Astrocyte of the spinal cord (primary cell): ENCODE results near the gene CAPN9.

Experiments used
- DNase-seq: peaks from one replicate; pipeline ENCODE4 v3.0.0; 2011; ENCODE audit warnings: low read depth, low spot score
- H3K4me3 ChIP-seq: 2 replicates; pipeline ENCODE4 v1.5.1; 2011; ENCODE audit warnings: low read depth, mild to moderate bottlenecking, low read length, moderate library complexity
- in situ Hi-C: cut with HindIII; loops from 2 replicates; pipeline ENCODE4 v1.10.0; 2017; ENCODE audit warnings: low sequenced_read_pairs
- TF ChIP-seq, protein P1 (sequence below): IDR thresholded peaks from 2 replicates; pipeline ENCODE4 v1.5.1; 2012; ENCODE audit warnings: low read depth, mild to moderate bottlenecking, low read length, inconsistent platforms

Gene CAPN9

DNA sequence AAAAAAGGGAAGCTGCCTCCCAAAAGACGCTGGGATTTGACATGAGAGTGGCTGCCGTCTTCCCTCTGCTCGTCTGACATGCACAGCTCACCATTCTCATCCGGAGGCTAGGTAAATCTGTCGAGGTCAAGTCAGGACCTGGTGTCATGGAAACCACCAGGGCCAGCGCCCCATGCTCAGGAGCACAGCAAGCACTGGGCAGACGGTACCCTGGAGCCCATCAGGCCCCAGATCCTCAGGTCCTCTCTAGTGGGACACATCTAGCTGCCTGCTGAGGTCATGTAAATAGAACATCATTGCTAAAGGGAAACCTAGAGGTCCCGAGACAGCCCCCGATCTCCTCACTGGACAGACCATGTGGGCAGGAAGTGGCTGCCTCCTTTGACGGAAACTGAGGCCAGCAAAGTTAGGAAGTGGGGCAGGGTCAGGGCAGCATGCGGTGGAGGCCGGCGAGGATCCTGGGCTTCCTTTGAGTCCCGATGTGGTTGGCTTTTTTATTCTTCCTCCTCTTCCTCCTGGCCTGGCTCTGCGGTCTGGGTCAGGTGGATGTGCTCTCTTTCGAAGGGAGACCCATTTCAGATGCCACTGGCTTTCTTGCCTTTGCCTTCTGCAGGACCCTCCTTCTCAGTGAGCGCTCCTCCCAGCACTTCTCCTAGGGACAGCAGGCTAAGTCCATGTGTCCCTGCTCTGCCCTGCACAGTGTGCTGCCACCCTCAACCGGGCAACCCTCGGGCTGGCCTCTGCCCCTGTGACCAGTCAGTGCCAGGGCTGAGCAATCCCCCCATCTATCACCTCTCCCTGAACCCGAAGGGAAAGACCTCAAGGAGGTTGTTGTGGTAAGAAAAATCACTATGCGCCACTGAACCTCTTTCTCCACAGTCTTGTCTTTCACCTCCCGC is 39.2 kb upstream of the CAPN9 start:
- in situ Hi-C loops, result no loop called here
- no peak for DNase-seq
- H3K4me3 ChIP-seq, result no peak overlapping the region
- TF ChIP-seq, protein P1, sequence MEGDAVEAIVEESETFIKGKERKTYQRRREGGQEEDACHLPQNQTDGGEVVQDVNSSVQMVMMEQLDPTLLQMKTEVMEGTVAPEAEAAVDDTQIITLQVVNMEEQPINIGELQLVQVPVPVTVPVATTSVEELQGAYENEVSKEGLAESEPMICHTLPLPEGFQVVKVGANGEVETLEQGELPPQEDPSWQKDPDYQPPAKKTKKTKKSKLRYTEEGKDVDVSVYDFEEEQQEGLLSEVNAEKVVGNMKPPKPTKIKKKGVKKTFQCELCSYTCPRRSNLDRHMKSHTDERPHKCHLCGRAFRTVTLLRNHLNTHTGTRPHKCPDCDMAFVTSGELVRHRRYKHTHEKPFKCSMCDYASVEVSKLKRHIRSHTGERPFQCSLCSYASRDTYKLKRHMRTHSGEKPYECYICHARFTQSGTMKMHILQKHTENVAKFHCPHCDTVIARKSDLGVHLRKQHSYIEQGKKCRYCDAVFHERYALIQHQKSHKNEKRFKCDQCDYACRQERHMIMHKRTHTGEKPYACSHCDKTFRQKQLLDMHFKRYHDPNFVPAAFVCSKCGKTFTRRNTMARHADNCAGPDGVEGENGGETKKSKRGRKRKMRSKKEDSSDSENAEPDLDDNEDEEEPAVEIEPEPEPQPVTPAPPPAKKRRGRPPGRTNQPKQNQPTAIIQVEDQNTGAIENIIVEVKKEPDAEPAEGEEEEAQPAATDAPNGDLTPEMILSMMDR, result no peak

DNA sequence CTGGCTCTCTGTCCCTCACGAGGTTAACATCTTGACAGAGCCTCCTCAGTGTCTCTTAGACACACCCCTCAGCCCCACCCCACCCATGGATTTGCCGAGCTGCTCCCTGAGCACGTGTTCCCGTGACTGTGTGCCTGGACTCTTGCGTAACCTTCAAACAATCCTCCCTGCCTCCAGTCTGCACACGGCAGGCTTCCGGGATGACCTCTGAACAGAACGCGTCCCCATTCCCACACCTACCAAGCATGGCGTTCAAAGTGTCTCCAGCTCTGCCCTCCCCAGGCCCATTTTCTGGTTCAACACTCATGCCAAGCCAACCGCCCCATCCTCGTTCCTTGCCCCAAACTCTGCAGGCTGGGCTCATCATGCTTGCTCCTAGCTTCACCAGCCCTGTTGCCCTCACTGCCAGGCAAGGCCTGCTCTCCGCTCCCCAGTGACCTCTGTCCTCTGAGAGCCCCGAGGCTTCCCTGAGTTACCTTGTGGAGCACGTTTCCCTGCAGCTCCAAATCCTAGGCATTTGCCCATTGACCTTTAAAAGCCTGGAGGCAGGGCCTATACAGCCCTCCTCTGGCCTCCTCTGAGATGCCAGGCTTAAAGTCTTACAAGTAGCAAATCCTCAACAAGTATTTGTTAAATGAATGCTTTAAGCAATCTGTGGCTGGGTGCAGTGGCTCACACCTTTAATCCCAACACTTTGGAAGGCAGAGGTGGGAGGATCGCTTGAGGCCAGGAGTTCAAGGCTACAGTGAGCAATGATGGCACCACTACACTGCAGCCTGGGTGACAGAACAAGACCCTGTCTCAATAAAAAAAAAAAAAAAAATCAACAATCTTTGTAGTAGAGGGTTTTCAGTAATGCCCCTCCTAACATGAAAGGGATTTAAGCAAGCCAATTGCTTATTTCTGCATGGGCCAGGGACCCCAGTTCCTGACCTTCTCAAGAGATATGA is 38.3 kb upstream of the CAPN9 start:
- DNase-seq, result no peak
- in situ Hi-C loops, result no loop called here
- H3K4me3 ChIP-seq, result no peak overlapping the region
- TF ChIP-seq, protein P1, result no peak

DNA sequence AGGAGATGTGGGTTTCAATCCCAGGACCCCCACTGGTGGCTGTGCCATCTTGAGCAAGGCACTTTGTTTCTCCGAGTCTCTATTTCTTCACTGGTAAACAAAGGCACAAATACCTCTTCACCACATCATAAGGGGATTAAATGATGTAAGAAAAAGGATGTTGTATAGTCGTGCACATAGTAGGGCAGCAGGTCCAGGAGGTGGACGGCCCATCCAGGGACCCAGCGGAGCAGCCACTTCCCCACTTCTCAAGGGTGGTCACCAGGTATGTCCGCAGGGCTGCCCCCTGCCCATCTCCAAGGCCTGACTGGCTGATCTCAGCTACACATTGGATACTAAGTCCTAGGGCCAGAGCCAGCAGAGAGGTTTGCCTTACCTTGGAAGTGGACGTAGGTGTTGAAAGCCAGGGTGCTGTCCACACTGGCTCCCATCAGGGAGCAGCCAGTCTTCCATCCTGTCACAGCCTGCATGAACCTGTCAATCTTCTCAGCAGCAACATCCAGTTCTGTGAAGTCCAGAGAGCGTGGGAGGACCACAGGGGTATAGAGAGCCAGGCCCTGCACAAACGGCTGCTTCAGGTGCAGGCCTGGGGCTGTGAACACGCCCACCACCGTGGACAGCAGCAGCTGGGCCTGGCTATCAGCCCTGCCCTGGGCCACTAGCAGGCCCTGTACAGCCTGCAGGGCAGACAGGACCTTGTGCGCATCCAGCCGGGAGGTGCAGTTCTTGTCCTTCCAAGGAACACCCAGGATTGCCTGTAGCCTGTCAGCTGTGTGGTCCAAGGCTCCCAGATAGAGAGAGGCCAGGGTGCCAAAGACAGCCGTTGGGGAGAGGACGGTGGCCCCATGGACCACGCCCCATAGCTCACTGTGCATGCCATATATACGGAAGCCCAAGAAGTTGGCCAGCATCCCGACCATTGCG is 37.3 kb upstream of the CAPN9 start:
- DNase-seq, result no peak
- TF ChIP-seq, protein P1, result no peak
- in situ Hi-C loops, result no loop called here
- H3K4me3 ChIP-seq, result no peak overlapping the region

DNA sequence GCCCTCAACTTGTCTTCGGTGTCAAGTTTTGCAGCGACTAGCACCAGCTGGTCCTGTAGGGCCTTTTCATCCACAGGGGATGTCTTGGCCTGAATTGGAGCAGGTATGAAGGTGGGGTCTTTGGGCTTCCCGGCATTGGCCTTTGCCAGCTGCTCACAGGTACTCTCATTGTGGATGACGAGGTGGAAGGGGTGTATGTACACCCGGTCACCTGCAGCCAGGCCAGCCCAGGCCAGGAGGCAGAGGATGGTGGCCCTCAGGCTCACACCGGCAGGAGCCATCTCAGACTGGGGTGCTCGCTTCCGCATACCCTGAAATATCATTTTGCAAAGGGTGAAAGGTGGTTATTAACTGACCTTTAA is 36.7 kb upstream of the CAPN9 start:
- no peak overlapping the region for H3K4me3 ChIP-seq
- DNase-seq, result no peak
- in situ Hi-C loops, result no loop called here
- TF ChIP-seq, protein P1, result no peak

DNA sequence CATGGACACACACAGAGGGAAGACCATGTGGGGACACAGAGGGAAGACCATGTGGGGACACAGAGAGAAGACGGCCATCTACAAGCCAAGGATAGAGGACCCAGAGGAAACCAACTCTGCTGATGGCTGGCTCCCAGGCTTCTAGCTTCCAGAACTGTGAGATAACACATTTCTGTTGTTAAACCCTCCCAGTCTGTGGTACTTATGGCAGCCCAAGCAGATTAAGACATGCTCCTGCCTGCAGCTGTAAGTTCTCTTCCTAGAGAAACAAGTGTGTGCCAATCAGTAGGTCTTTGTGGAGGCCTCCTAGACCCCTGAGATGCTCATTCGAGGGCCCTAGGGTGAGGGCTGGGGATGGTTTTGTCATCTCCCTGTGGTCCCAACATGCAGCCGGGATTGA is 35.9 kb upstream of the CAPN9 start:
- TF ChIP-seq, protein P1, result no peak
- H3K4me3 ChIP-seq, result no peak overlapping the region
- DNase-seq, result no peak
- in situ Hi-C loops, result no loop called here

DNA sequence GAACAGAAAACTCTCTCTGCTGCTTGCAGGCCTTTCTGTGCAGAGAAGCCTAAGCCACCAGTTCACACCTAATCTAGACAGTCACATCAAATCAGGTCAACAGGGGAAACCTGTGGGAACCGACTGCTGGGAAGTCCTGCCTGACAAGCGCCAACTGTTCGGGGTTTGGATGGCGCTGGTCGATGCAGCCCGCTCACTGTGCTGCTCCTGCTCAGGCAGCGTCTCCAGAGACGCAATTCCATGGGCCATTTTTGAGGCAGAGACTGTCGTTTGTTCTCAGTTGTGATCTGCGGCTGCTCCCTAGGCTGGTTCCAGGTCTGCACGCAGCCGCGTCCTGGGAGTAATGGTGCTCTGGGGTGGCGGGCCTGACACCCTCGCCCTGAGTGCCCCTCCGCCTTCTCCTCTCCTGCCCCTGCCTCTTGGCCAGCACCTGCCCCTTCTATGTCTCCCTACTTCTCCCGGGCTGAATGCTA is 34.7 kb upstream of the CAPN9 start:
- in situ Hi-C loops, result no loop called here
- H3K4me3 ChIP-seq, result no peak overlapping the region
- TF ChIP-seq, protein P1, result no peak
- DNase-seq, result no peak
